Activated CD4-positive, alpha-beta T cell treated with anti-CD3 and anti-CD28 coated beads, Interleukin-2, amount 10 ng/mL, durations not matched to agents 7 days and 5 days (primary cell): ENCODE measurements around the gene FKBP5. TPM values are rescaled to one million over a fixed set of nuclear protein-coding genes. Genes with fewer than 3 reads are reported as not detected.
"Not testable (repeated sequence)": the region's sequence is repeated elsewhere in the genome, so short reads cannot be mapped to it uniquely, and the experiment has no call there.

Experiments
- CTCF ChIA-PET: fragments of 350-600 bp; sonication (Branson Sonifier 250); formaldehyde crosslinking; loops from one replicate; lab custom pipeline; 2021; ENCODE audit warnings: antibody characterized with exemption; lab: Charles Lee
- POLR2A ChIA-PET: fragments of 350-600 bp; sonication (Branson Sonifier 250); formaldehyde crosslinking; loops from one replicate; lab custom pipeline; 2021; ENCODE audit warnings: antibody characterized with exemption; lab: Charles Lee
- DNase-seq: peaks from one replicate; pipeline ENCODE4 v3.0.0-alpha.2; 2020
- H3K27ac Mint-ChIP-seq: one replicate; pipeline ENCODE4 v1.8.0; 2021; ENCODE audit warnings: mild to moderate bottlenecking, moderate library complexity, mixed read lengths
- H3K27me3 Mint-ChIP-seq: one replicate; pipeline ENCODE4 v1.8.0; 2021; ENCODE audit warnings: mixed read lengths
- H3K36me3 Mint-ChIP-seq: one replicate; pipeline ENCODE4 v1.8.0; 2021; ENCODE audit warnings: low read depth, mixed read lengths
- H3K4me1 Mint-ChIP-seq: one replicate; pipeline ENCODE4 v1.8.0; 2021; ENCODE audit warnings: mixed read lengths
- H3K4me3 Mint-ChIP-seq: one replicate; pipeline ENCODE4 v1.8.0; 2021; ENCODE audit warnings: mild to moderate bottlenecking, moderate library complexity, mixed read lengths
- H3K9me3 Mint-ChIP-seq: one replicate; pipeline ENCODE4 v1.8.0; 2021; ENCODE audit warnings: mixed read lengths
- total RNA-seq, 2 experiments: library from RNA; stranded (reverse); gene quantifications; one replicate each; pipeline ENCODE4 v1.2.3, GENCODE V29; 2021

FKBP5 gene
- total RNA-seq, 2 experiments from 2014 or later: 94.2 to 100 TPM

DNA sequence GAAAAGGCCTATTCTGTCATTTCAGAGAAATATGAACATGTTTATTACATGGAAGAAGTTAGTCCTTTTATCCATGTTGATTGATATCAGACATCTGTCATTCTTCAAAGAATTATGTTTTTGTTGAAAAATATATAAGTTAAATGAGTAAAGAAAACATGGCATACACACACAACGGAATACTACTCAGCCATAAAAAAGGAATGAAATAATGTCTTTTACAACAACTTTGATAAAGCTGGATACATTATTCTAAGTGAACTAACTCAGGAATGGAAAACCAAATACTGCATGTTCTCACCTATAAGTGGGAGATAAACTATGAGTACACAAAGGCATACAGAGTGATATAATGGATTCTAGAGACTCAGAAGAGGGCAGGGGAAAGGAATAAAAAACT is 9.3 kb downstream of the FKBP5 start:
- Mint-ChIP-seq H3K4me1 (peaks cover 74% of the 10 kb centered on the region), H3K36me3 (peaks cover 49% of the 10 kb centered on the region), H3K27ac (no peak overlapping the region), H3K9me3 (no peaks in the 10 kb centered on the region), H3K4me3 (no peak overlapping the region), H3K27me3 (no peaks in the 10 kb centered on the region)
- CTCF ChIA-PET: interaction anchor here (1.6 kb wide), 1 partner anchor 8 kb away, joined by 3 read pairs; no protein-coding TSS in a partner anchor
- DNase-seq: no peak
- POLR2A ChIA-PET: no interaction called here

DNA sequence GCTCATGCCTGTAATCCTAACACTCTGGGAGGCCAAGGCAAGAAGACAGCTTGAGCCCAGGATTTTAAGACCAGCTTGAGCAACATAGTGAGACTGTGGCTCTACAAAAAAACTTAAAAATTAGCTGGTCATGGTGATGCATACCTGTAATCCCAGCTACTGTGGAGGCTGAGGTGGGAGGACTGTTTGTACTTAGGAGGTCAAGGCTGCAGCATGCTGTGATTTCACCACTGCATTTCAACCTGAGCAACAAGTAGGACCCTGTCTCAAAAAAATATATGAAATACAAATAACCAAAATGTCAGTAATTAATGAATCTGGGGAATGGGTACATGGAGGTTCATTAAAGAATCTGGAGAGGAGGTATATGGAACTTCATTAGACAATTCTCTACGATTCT is 9.9 kb downstream of the FKBP5 start:
- CTCF ChIA-PET: interaction anchor here (1.0 to 1.6 kb wide), 3 partner anchors 8 to 11 kb away, joined by 3 read pairs; no protein-coding TSS in a partner anchor
- Mint-ChIP-seq H3K9me3 (no peaks in the 10 kb centered on the region), H3K36me3 (peaks cover 52% of the 10 kb centered on the region), H3K4me1 (peaks cover 80% of the 10 kb centered on the region), H3K27me3 (no peaks in the 10 kb centered on the region), H3K27ac (no peak overlapping the region), H3K4me3 (no peak overlapping the region)
- POLR2A ChIA-PET: no interaction called here
- DNase-seq: no peak

DNA sequence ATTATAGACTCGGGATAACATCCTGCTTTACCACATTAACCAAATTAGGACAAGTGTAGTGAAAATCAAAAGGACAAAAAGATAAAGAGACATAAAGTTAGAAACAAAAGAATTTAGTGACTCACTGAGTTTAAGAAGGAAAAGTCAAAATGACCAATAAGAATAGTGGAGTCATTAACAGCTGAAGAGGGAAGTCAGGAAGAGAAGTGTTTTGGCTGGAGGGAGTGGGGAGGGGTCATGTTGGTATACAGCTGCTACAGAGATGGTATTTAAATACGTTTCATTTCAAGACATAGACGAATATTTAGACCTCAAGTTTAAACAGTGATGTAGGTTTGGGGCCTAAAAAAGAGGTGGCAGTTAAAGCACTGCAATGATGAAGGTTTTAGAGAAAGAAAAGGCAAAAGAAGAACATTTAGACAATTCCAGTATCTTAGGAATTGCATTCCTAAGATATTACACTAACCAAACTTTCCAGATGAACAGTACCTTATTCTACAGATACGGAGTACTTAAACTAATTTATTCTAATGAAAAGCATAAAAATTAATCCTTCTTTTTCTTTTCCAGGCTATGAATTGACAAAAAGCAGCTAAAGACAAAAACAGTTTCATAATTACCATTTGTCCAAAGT is 10.6 kb downstream of the FKBP5 start:
- ChIA-PET CTCF (interaction anchor here (1.0 to 1.6 kb wide), 4 partner anchors 7 to 10 kb away, joined by 3 read pairs; no protein-coding TSS in a partner anchor), POLR2A (interaction anchor here (0.6 kb wide), 2 partner anchors 76 to 108 kb away, joined by 3 read pairs; no protein-coding TSS in a partner anchor)
- Mint-ChIP-seq H3K9me3 (no peaks in the 10 kb centered on the region), H3K27ac (peak overlapping the region; percentile 14), H3K36me3 (peaks cover 54% of the 10 kb centered on the region), H3K27me3 (no peaks in the 10 kb centered on the region), H3K4me3 (no peak overlapping the region), H3K4me1 (peaks cover 83% of the 10 kb centered on the region)
- no peak for DNase-seq

DNA sequence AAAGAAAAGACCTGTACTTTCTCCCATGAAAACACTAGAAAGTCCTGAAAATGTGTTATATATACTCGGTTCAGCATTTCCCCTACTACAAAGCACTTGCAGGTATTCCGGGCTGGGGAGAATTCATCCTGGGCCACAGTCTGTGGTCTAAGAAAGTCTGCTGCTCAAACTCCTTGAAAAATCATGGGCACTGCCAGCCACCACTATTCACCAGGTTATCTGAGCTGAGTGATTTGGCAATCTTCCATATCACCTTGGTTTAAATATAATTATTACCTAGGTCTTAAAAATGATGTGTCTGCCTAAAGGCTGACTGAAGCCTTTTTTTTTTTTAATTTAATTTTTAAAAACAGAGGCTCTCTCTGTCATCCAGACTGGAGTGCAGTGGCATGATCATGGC is 11.3 kb downstream of the FKBP5 start:
- H3K9me3 Mint-ChIP-seq: no peaks in the 10 kb centered on the region
- H3K4me3 Mint-ChIP-seq: no peak overlapping the region
- DNase-seq: no peak
- POLR2A ChIA-PET: interaction anchor here (0.6 kb wide), 2 partner anchors 76 to 107 kb away, joined by 3 read pairs; no protein-coding TSS in a partner anchor
- H3K27ac Mint-ChIP-seq: no peak overlapping the region
- H3K27me3 Mint-ChIP-seq: no peaks in the 10 kb centered on the region
- H3K36me3 Mint-ChIP-seq: peaks cover 55% of the 10 kb centered on the region
- CTCF ChIA-PET: interaction anchor here (1.1 to 1.6 kb wide), 2 partner anchors 8 to 9 kb away, joined by 3 read pairs; no protein-coding TSS in a partner anchor
- H3K4me1 Mint-ChIP-seq: peaks cover 82% of the 10 kb centered on the region

DNA sequence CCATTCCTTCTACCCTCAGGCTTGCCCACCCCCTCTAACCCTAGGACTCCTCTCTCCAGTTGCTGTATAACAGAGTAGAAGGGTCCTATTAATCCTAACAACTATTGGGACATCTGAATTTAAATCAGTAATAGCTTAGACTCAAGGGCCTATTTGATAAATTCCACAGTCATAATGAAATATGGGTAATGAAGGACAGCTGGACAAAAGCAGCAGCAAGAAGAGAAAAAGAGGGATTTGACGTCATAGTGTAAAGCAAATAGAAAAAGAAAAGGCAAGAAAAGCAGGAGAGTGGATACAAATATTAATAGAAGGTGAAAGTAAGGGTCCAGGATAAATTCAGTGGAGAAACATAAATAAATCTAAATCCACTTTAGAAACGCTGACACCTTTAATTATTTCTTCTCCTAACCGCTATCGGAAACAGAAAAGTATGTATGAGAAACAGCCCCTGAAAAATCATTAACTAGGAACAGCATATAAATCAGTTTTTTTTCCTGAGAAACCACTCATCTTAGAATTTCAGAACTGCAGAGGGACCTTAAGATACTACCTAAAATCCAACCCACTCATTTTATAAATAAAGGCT is 12.8 kb downstream of the FKBP5 start:
- Mint-ChIP-seq H3K36me3 (peaks cover 52% of the 10 kb centered on the region), H3K27ac (peak overlapping the region; percentile 63), H3K4me3 (no peak overlapping the region), H3K4me1 (peaks cover 75% of the 10 kb centered on the region), H3K9me3 (no peaks in the 10 kb centered on the region), H3K27me3 (no peaks in the 10 kb centered on the region)
- CTCF ChIA-PET: interaction anchor here (1.3 kb wide), 1 partner anchor 20 kb away, joined by 3 read pairs; no protein-coding TSS in a partner anchor
- no peak for DNase-seq
- POLR2A ChIA-PET: interaction anchor here (0.6 kb wide), 1 partner anchor 86 kb away, joined by 3 read pairs; no protein-coding TSS in a partner anchor

DNA sequence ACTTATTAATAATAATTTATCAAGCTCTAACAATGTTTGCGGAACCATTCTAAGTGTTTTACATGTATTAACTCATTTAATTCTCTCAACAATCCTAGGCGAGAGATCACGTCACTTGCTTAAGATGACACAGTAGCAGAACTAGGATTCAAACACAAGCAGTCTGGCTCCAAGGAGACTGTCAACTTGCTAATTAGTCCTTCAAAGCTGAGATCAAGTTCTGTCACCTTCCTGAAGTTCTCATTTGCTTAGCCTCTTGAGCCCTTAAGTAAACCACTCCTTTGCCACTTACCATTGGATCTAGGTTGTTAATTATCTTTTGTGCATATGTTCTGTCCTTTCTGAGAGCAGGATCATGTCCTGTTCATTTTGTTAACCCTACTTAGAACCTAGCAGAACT is 14.1 kb downstream of the FKBP5 start:
- peaks cover 78% of the 10 kb centered on the region for H3K4me1 Mint-ChIP-seq
- H3K9me3 Mint-ChIP-seq: no peaks in the 10 kb centered on the region
- no peak overlapping the region for H3K4me3 Mint-ChIP-seq
- no peak for DNase-seq
- H3K27me3 Mint-ChIP-seq: no peaks in the 10 kb centered on the region
- POLR2A ChIA-PET: no interaction called here
- H3K36me3 Mint-ChIP-seq: peaks cover 43% of the 10 kb centered on the region
- H3K27ac Mint-ChIP-seq: peak overlapping the region; percentile 81
- CTCF ChIA-PET: interaction anchor here (0.8 to 1.6 kb wide), 7 partner anchors 8 to 123 kb away, joined by 3 to 5 read pairs (median 3); no protein-coding TSS in a partner anchor

DNA sequence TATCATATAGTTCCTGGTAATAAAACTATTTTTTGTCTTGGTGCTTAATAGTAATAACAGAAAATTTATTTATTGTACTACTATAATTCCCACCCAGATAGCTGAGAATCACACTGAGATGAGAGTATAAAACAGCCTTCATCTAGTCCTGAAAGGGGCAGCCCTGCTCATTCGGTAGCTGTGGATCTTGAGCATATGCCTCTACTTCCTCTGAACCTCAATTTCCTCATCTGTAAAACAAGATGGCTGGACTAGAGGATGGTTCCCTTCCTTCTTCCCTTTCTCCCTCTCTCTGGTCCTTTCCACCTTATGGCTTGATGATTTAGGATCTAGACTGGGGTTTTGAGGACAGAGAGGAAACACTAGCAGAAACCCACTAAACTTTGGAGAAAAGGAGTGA is 15.0 kb downstream of the FKBP5 start:
- no peak overlapping the region for H3K4me3 Mint-ChIP-seq
- CTCF ChIA-PET: interaction anchor here (0.8 to 1.6 kb wide), 6 partner anchors 9 to 122 kb away, joined by 3 to 5 read pairs (median 4); no protein-coding TSS in a partner anchor

DNA sequence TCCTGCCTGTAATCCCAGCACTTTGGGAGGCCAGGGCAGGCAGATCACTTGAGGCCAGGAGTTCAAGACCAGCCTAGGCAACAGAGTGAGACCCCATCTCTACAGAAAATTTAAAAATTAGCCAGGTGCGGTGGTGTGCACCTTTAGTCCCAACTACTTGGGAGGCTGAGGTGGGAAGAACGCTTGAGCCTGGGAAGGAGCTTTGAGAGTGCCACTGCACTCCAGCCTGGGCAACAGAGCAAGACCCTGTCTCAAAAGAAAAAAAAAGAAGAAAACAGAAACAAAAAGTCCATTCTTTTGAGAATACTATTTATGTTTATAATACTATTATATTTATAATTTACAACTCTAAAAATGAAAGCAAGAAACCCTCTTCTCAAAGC is 15.4 kb downstream of the FKBP5 start:
- DNase-seq, H3K27ac Mint-ChIP-seq, H3K9me3 Mint-ChIP-seq, H3K4me3 Mint-ChIP-seq, H3K27me3 Mint-ChIP-seq, POLR2A ChIA-PET: not testable (repeated sequence)
- Mint-ChIP-seq H3K36me3 (peaks cover 30% of the 10 kb centered on the region), H3K4me1 (peaks cover 73% of the 10 kb centered on the region)
- CTCF ChIA-PET: interaction anchor here (0.7 to 1.5 kb wide), 3 partner anchors 28 to 854 kb away, joined by 3 to 5 read pairs (median 4); no protein-coding TSS in a partner anchor

More for the DNA sequence above, 15.0 kb downstream of the FKBP5 start:
- POLR2A ChIA-PET: no interaction called here
- Mint-ChIP-seq H3K4me1 (peaks cover 75% of the 10 kb centered on the region), H3K9me3 (no peaks in the 10 kb centered on the region), H3K27ac (peak overlapping the region; percentile 81), H3K36me3 (peaks cover 35% of the 10 kb centered on the region), H3K27me3 (no peaks in the 10 kb centered on the region)
- DNase-seq: no peak

DNA sequence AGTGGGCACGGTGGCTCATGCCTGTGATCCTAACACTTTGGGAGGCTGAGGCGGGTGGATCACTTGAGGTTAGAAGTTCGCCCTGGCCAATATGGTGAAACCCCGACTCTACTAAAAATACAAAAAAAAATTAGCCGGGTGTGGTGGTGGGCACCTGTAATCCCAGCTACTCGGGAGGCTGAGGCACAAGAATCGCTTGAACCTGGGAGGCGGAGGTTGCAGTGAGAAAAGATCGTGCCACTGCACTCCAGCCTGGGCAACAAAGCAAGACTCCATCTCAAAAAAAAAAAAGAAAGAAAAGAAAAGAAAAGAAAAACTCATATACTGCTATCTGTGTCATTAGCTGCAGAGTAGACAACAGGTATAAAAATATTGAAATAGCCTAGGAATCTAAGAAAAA is 18.3 kb downstream of the FKBP5 start:
- Mint-ChIP-seq H3K36me3 (peaks cover 16% of the 10 kb centered on the region), H3K27ac (peak overlapping the region; percentile 88), H3K4me1 (peaks cover 61% of the 10 kb centered on the region)
- POLR2A ChIA-PET, H3K4me3 Mint-ChIP-seq, H3K9me3 Mint-ChIP-seq, H3K27me3 Mint-ChIP-seq, DNase-seq: not testable (repeated sequence)
- CTCF ChIA-PET: interaction anchor here (1.0 to 2.1 kb wide), 4 partner anchors 9 to 66 kb away, joined by 3 to 8 read pairs (median 4); partner anchors contain the start of gene ARMC12

DNA sequence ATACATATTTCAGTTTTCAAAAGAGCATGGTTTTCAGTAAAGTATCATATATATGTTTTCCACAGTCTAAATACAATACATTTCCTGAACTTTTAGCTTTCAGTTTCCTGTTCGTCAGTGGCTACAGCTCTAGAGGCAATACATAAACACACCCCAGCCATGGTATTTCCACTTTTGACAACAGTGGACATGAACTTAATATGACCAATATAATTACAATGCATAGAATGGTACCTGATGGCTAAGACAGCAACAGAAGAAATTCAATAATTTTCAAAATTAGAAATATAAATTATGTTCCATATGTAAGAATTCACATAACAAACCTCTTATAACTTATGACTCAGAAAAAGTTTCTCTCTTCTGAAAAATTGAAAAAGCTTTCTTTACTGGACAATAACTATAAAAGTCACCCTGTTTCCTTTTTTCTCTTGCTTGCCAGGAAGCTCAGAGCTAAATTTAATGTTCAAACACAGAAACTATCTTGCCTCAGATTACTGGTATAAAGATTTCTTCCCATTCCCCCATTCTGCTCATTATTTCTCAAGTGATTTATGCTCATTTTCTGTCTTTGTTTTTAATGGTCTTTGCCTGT is 19.2 kb downstream of the FKBP5 start:
- Mint-ChIP-seq H3K27me3 (no peaks in the 10 kb centered on the region), H3K4me3 (peak overlapping the region; percentile 74), H3K27ac (peak overlapping the region; percentile 88), H3K9me3 (no peaks in the 10 kb centered on the region), H3K4me1 (peaks cover 53% of the 10 kb centered on the region), H3K36me3 (peaks cover 15% of the 10 kb centered on the region)
- DNase-seq: peak; percentile 28
- CTCF ChIA-PET: interaction anchor here (0.7 to 2.1 kb wide), 8 partner anchors 8 to 67 kb away, joined by 3 to 8 read pairs (median 3); partner anchors contain the start of gene ARMC12
- POLR2A ChIA-PET: interaction anchor here (0.9 kb wide), 1 partner anchor 63 kb away, joined by 3 read pairs; no protein-coding TSS in a partner anchor

DNA sequence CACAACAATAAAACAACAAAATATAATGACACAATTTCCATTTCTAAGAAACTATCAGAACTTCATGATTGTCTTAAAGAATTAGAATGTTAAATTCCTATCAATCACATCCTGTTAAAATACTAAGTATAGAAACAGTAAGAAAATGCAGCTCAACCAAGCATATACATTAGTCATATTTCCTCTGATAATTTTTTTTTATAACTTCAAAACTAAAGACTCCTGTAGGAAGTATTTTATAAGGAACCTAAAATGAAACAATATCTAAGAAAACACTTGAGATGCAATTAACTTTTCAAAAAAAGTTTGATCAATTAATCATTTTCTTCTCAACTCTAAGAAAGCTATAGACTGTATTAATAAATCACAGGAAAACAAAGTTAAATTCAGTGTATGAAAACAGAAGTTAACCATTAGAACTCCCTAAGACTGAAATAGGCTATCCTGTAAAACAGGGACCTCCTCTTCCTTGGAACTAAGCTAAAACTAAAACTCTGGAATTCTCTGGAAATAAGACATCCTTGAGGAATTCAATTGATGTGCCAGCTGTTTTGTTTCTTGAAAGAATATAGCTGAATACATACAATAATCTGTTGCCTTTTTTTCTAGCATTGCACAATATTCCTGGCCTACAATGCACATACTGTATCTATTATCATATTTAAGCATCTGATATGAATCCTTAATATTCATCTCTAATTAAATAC is 19.8 kb downstream of the FKBP5 start:
- DNase-seq: no peak
- ChIA-PET CTCF (interaction anchor here (0.7 to 2.1 kb wide), 7 partner anchors 9 to 192 kb away, joined by 3 to 8 read pairs (median 3); partner anchors contain the start of gene ARMC12), POLR2A (interaction anchor here (0.9 kb wide), 1 partner anchor 63 kb away, joined by 3 read pairs; no protein-coding TSS in a partner anchor)
- peaks cover 12% of the 10 kb centered on the region for H3K36me3 Mint-ChIP-seq
- H3K27me3 Mint-ChIP-seq: no peaks in the 10 kb centered on the region
- no peaks in the 10 kb centered on the region for H3K9me3 Mint-ChIP-seq
- peak overlapping the region; percentile 74 for H3K4me3 Mint-ChIP-seq
- H3K4me1 Mint-ChIP-seq: peaks cover 46% of the 10 kb centered on the region
- peak overlapping the region; percentile 88 for H3K27ac Mint-ChIP-seq

DNA sequence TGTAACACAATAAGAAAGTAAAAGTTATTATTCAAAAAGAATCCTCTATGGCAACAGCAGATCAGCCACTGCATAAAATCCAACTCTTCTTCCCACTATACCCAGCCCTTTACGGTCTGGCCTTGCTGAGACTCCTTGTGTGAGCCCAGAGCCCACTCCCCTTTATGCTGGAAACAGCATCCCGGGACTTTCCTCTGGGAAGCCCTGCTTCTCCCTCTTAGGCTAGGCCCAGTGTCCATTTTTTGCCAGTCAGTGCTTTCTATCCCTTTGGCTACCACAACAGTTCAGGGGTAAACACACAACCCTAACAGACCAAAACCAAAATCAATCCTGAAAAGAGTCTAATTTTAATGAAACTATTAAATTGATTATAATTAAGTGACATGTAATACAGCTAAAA is 20.6 kb downstream of the FKBP5 start:
- peak overlapping the region; percentile 88 for H3K27ac Mint-ChIP-seq
- peak overlapping the region; percentile 74 for H3K4me3 Mint-ChIP-seq
- CTCF ChIA-PET: interaction anchor here (0.6 to 2.1 kb wide), 4 partner anchors 10 to 193 kb away, joined by 3 to 8 read pairs (median 4); partner anchors contain the start of gene ARMC12
- peaks cover 40% of the 10 kb centered on the region for H3K4me1 Mint-ChIP-seq
- peaks cover 8% of the 10 kb centered on the region for H3K36me3 Mint-ChIP-seq
- no peaks in the 10 kb centered on the region for H3K9me3 Mint-ChIP-seq
- POLR2A ChIA-PET: no interaction called here
- no peak for DNase-seq
- H3K27me3 Mint-ChIP-seq: no peaks in the 10 kb centered on the region
